B cell (primary cell): Measurements from ENCODE around the gene FNDC11. TPM values are rescaled to one million over a fixed set of nuclear protein-coding genes. Genes with fewer than 3 reads are reported as not detected.

ENCODE experiments used
- ATAC-seq: fragments of 200-7000 bp; cut with Tn5 transposase; one replicate; pipeline ENCODE4 v1.10.0; 2021; ENCODE audit warnings: low read depth, mild to moderate bottlenecking, moderate number of reproducible peaks, moderate library complexity
- CTCF ChIA-PET: fragments of 350-600 bp; sonication (Branson Sonifier 250); formaldehyde crosslinking; loops from one replicate; lab custom pipeline; 2021; ENCODE audit warnings: antibody characterized with exemption, inconsistent platforms; lab: Charles Lee
- POLR2A ChIA-PET: fragments of 350-600 bp; sonication (Branson Sonifier 250); formaldehyde crosslinking; loops from one replicate; lab custom pipeline; 2021; ENCODE audit warnings: antibody characterized with exemption; lab: Charles Lee
- DNase-seq: peaks from one replicate; pipeline ENCODE4 v3.0.0; 2013
- H2AFZ ChIP-seq: 2 replicates; pipeline ENCODE4 v1.6.1; 2012; ENCODE audit warnings: mild to moderate bottlenecking, low read depth, low read length; ENCODE audit not compliant: insufficient read depth, poor library complexity, severe bottlenecking
- H3K27ac ChIP-seq, 2 donors: 1 replicate in 1 of 2; 2 replicates in 1 of 2; pipeline ENCODE4 v1.5.1; 2012 to 2013; ENCODE audit warnings: low read length in 2 of 2, mild to moderate bottlenecking in 2 of 2, moderate library complexity in 1 of 2
- H3K27me3 ChIP-seq, 4 experiments: fragments of 200-600 bp in 1 of 4; sonication (generic) in 1 of 4; replicated peaks in 1 of 4; 1 replicate in 2 of 4; 2 replicates in 2 of 4; pipeline versions ENCODE4 v1.6.1 to v1.7.0; 2013 to 2016; ENCODE audit warnings: low read length in 3 of 4, mild to moderate bottlenecking in 2 of 4, mixed read lengths in 1 of 4, moderate library complexity in 1 of 4; ENCODE audit not compliant: insufficient read depth in 4 of 4, control insufficient read depth in 3 of 4; ENCODE audit errors: control extremely low read depth in 1 of 4
- H3K36me3 ChIP-seq, 2 experiments: replicated peaks in 1 of 2; 1 replicate in 1 of 2; 2 replicates in 1 of 2; pipeline versions ENCODE4 v1.6.1 to v1.7.1; 2013; ENCODE audit warnings: low read length in 1 of 2; ENCODE audit not compliant: insufficient read depth in 2 of 2, control insufficient read depth in 1 of 2; ENCODE audit errors: control extremely low read depth in 1 of 2, extremely low read depth in 1 of 2
- H3K4me1 ChIP-seq, 2 donors: fragments of 200-600 bp in 1 of 2; sonication (generic) in 1 of 2; 1 replicate in 1 of 2; 2 replicates in 1 of 2; pipeline versions ENCODE4 v1.5.1 to v1.6.1; 2013 to 2017; ENCODE audit warnings: low read length in 2 of 2; ENCODE audit not compliant: control insufficient read depth in 2 of 2, insufficient read depth in 2 of 2
- H3K4me2 ChIP-seq: replicated peaks from 2 replicates; pipeline ENCODE3; 2012; ENCODE audit warnings: mild to moderate bottlenecking, low read depth, low read length; ENCODE audit not compliant: poor library complexity, severe bottlenecking
- H3K4me3 ChIP-seq, 5 experiments: fragments of 200-600 bp in 1 of 5; sonication (generic) in 1 of 5; 1 replicate in 3 of 5; 2 replicates in 2 of 5; pipeline versions ENCODE4 v1.5.1 to v1.7.0; 2011 to 2016; ENCODE audit warnings: low read length in 4 of 5, mild to moderate bottlenecking in 4 of 5, low read depth in 2 of 5, control low read depth in 1 of 5, moderate library complexity in 1 of 5; ENCODE audit not compliant: insufficient read depth in 1 of 5; ENCODE audit errors: control extremely low read depth in 1 of 5, extremely low read depth in 1 of 5
- H3K79me2 ChIP-seq: fragments of 200-600 bp; sonication (generic); one replicate; pipeline ENCODE4 v1.6.0; 2016; ENCODE audit warnings: low read length; ENCODE audit not compliant: control insufficient read depth, insufficient read depth
- H3K9ac ChIP-seq: fragments of 200-600 bp; sonication (generic); 2 replicates; pipeline ENCODE4 v1.6.1; 2017; ENCODE audit warnings: mild to moderate bottlenecking, low read length, moderate library complexity
- H3K9me3 ChIP-seq, 3 donors: one replicate each; pipeline versions ENCODE4 v1.6.1 to v1.7.1; 2013; ENCODE audit warnings: low read length in 2 of 3; ENCODE audit not compliant: control insufficient read depth in 2 of 3, insufficient read depth in 1 of 3; ENCODE audit errors: control extremely low read depth in 1 of 3
- H4K20me1 ChIP-seq: 2 replicates; pipeline ENCODE4 v1.6.0; 2012; ENCODE audit warnings: mild to moderate bottlenecking, low read length; ENCODE audit not compliant: insufficient read depth, control insufficient read depth, poor library complexity, severe bottlenecking
- H3K27ac Mint-ChIP-seq: one replicate; pipeline ENCODE4 v1.8.0; 2021; ENCODE audit warnings: mixed read lengths
- H3K27me3 Mint-ChIP-seq: one replicate; pipeline ENCODE4 v1.8.0; 2021; ENCODE audit warnings: mixed read lengths
- H3K4me1 Mint-ChIP-seq: one replicate; pipeline ENCODE4 v1.8.0; 2021; ENCODE audit warnings: mixed read lengths
- H3K4me3 Mint-ChIP-seq: one replicate; pipeline ENCODE4 v1.8.0; 2021; ENCODE audit warnings: mixed read lengths
- H3K9me3 Mint-ChIP-seq: one replicate; pipeline ENCODE4 v1.8.0; 2022; ENCODE audit warnings: mixed read lengths; ENCODE audit not compliant: insufficient read depth
- EZH2 ChIP-seq: IDR thresholded peaks from 2 replicates; pipeline ENCODE4 v1.6.1; 2012; ENCODE audit warnings: borderline replicate concordance, low read depth, mild to moderate bottlenecking, moderate library complexity, low read length; ENCODE audit not compliant: insufficient read depth, poor library complexity, severe bottlenecking
- WGBS: methylation state at CpG from one replicate; pipeline ENCODE4 v1.1.5; 2013; ENCODE audit warnings: missing lambda C conversion rate; ENCODE audit not compliant: insufficient coverage; 5-methylcytosine and 5-hydroxymethylcytosine counted together
- intact Hi-C: fragments of 100-400 bp; cut with micrococcal nuclease; formaldehyde crosslinking; loops from one replicate; pipeline ENCODE4 v1.10.0; 2022
- polyA plus RNA-seq: library from polyadenylated mRNA; depleted of rRNA; stranded (reverse); fragments of >200 nt; gene quantifications from 2 replicates; pipeline ENCODE4 v1.2.3, GENCODE V29; 2012
- total RNA-seq, 2 donors: library from RNA; stranded (reverse); fragments of 120-200 nt in 1 of 2; gene quantifications; 1 replicate in 1 of 2; 2 replicates in 1 of 2; pipeline versions ENCODE4 v1.2.3 to v1.2.4, GENCODE V29; 2013 to 2022
- TF ChIP-seq, protein P1 (sequence below): fragments of 200-600 bp; IDR thresholded peaks from one replicate; pipeline ENCODE4 v1.8.0; 2022; ENCODE audit warnings: antibody characterized with exemption, mild to moderate bottlenecking

The FNDC11 gene
- total and polyA plus RNA-seq, 2 donors (not counting 1 experiment from before 2014, with no cell fraction given): 3.8 to 34.2 TPM

DNA sequence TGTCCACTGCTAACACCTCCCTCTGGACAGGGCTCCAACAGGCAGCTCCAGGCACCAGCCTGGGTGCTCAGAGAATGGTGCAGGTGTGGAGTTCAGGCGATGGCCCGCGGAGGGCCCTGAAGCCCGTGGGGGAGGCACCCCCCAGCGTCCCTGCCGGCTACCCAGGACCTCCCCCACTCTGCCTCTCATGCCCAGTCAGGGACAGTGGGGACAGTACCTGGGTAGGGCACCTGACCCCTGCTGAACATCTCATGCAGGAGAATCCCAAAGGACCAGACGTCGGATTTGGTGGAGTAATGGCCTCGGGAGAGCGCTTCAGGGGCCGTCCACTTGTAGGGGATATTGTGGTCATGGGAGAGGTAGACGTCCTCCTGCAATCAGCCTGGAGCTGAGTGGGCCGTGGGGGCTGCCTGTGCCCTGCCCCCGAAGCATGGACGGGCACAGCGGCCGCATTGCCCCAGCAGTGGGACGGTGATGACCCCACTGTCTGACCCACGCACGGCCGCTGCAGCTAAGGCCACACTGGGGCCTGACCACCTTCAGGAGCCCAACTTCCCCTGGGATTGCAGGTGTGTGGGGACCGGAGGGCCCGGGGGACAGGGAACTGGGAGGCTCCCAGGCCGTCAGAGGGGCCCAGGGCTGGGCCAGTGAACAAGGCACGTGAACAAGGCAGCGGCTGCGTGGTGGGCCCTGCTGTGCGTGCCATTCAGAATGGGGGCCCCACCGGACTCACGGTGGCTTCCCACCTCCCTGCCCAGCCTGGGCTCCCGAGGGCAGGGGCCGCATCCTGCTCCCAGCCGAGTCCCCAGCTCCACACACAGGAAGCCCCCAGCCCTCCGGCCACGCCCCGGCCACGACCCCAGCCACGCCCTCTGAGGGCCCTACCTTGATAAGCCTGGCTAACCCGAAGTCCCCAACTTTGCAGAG lies 23.8 kb upstream of the FNDC11 start:
- peaks cover 6 to 7% of the 10 kb centered on the region in 2 donors for H3K4me1 ChIP-seq
- Mint-ChIP-seq H3K4me3 (no peak overlapping the region), H3K9me3 (no peaks in the 10 kb centered on the region), H3K27me3 (no peaks in the 10 kb centered on the region), H3K27ac (no peak overlapping the region), H3K4me1 (peaks cover 16% of the 10 kb centered on the region)
- WGBS: 87% methylated on average over 39 of the region's 39 CpGs
- no peak overlapping the region for H3K27ac ChIP-seq
- H3K79me2 ChIP-seq: no peaks in the 10 kb centered on the region
- ATAC-seq (no peak), DNase-seq (peak; percentile 12)
- ChIA-PET CTCF (no interaction called here), POLR2A (interaction anchor here (0.6 to 1.7 kb wide), 2 partner anchors 9 to 335 kb away, joined by 3 to 8 read pairs; partner anchors contain the start of genes PPDPF and TPD52L2)
- H3K36me3 ChIP-seq: no peaks in the 10 kb centered on the region
- no peak overlapping the region for H3K4me3 ChIP-seq
- intact Hi-C loops: no loop called here
- peaks cover 0 to 6% (median 0%) of the 10 kb centered on the region in 4 experiments for H3K27me3 ChIP-seq
- H2AFZ ChIP-seq: no peak overlapping the region
- H3K9ac ChIP-seq: no peak overlapping the region
- no peak for TF ChIP-seq EZH2
- TF ChIP-seq, protein P1, sequence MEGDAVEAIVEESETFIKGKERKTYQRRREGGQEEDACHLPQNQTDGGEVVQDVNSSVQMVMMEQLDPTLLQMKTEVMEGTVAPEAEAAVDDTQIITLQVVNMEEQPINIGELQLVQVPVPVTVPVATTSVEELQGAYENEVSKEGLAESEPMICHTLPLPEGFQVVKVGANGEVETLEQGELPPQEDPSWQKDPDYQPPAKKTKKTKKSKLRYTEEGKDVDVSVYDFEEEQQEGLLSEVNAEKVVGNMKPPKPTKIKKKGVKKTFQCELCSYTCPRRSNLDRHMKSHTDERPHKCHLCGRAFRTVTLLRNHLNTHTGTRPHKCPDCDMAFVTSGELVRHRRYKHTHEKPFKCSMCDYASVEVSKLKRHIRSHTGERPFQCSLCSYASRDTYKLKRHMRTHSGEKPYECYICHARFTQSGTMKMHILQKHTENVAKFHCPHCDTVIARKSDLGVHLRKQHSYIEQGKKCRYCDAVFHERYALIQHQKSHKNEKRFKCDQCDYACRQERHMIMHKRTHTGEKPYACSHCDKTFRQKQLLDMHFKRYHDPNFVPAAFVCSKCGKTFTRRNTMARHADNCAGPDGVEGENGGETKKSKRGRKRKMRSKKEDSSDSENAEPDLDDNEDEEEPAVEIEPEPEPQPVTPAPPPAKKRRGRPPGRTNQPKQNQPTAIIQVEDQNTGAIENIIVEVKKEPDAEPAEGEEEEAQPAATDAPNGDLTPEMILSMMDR: no peak
- H4K20me1 ChIP-seq: no peaks in the 10 kb centered on the region
- H3K9me3 ChIP-seq: no peaks in the 10 kb centered on the region
- no peak overlapping the region for H3K4me2 ChIP-seq

DNA sequence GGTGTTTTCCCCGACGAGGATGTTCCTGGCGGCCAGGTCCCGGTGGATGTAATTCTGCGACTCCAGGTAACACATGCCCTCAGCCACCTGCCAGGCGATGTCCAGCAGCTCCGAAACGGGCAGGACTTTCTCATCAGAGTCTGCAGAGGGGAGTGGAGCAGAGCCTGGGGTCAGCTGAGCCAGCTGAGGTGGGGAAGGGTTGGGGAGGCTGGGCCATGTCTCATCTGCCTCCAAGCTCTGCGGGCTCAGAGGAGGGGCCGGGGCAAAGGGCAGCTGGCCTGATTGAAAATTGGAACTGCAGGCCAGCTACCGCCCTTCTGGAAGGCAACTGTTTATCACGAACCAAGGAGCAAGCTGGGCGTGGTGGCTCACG lies 23.2 kb upstream of the FNDC11 start:
- Mint-ChIP-seq H3K9me3 (no peaks in the 10 kb centered on the region), H3K27me3 (no peaks in the 10 kb centered on the region), H3K27ac (no peak overlapping the region), H3K4me1 (peaks cover 12% of the 10 kb centered on the region), H3K4me3 (no peak overlapping the region)
- H4K20me1 ChIP-seq: no peaks in the 10 kb centered on the region
- intact Hi-C loops: no loop called here
- 84% methylated on average over 11 of the region's 14 CpGs for WGBS
- no peaks in the 10 kb centered on the region for H3K36me3 ChIP-seq
- H3K4me2 ChIP-seq: no peak overlapping the region
- CTCF ChIA-PET: no interaction called here
- POLR2A ChIA-PET: interaction anchor here (0.7 to 1.1 kb wide), 2 partner anchors 111 to 328 kb away, joined by 5 to 6 read pairs; no protein-coding TSS in a partner anchor
- ATAC-seq: no peak
- H2AFZ ChIP-seq: no peak overlapping the region
- no peaks in the 10 kb centered on the region for H3K9me3 ChIP-seq
- H3K27me3 ChIP-seq: peaks cover 0 to 6% (median 0%) of the 10 kb centered on the region in 4 experiments
- H3K4me1 ChIP-seq: peaks cover 5 to 6% of the 10 kb centered on the region in 2 donors
- DNase-seq: peak; percentile 10
- no peak overlapping the region for H3K4me3 ChIP-seq
- H3K9ac ChIP-seq: no peak overlapping the region
- TF ChIP-seq EZH2: no peak
- TF ChIP-seq, protein P1: no peak
- no peaks in the 10 kb centered on the region for H3K79me2 ChIP-seq
- H3K27ac ChIP-seq: no peak overlapping the region
